Femur (tissue), 1 donor: ENCODE results near the gene NOP9.
"Not testable (repeated sequence)": the region's sequence is repeated elsewhere in the genome, so short reads cannot be mapped to it uniquely, and the experiment has no call there.

ENCODE experiments used
- DNase-seq: peaks from one replicate; pipeline ENCODE4 v3.0.0-alpha.2; 2017

NOP9 gene

DNA sequence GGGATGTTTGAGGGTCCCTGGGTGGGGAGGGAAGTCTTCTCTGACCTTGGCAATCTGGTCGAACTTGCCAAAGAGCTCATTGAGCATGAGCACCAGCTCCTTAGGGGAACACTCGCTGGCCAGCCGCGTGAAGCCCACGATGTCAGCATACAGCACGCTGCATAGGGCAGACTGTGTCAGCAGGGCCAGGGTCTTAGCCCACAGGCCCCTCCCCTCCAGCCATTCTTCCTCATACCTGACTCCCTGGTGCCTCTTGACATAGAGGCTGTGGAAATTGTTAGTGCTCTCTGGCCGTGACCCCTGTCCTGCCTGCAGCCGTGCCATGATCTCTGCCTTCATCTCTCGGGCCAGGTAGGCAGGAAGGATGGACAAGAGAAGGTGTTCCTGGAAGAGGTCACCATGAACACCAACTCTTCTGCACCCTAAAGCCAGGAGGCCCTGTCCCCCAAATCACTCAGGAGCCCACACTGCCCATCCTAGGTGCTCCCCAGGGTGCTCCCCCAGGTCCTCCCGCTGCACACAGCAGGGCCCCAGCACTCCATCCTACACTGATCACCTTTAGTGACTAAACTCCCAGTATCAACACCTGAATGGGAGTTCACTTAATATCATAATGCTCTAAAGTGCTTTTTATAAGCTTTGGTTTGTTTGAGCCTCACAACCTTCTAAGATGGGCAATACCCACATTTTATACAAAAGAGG is 31.5 kb downstream of the NOP9 start:
- no peak for DNase-seq

DNA sequence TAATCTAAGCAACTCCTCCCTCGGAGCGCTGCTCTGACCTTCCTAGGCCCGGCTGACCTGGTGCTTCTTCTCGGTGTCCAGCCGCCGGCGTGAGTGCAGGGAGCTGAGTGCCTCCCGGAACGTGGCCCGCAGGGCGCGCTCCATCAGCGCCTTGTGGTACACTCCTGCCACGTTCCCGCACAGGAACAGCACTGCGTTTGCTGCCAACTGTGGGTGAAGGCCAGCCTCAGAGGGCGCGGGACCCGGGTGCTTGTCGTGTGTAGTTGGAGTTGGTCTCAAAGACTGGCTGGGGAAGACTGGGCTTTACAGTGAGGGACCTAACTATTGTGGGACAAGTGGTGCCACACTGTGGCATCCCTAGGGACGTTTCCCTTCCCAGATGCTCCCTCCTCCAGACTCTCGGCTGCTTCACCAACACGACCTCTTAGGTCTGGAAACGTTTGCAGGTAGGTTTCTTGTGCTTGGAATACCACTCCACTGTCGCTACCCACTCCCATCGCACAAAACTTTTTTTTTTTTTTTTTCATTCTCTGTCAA is 32.1 kb downstream of the NOP9 start:
- DNase-seq = no peak

DNA sequence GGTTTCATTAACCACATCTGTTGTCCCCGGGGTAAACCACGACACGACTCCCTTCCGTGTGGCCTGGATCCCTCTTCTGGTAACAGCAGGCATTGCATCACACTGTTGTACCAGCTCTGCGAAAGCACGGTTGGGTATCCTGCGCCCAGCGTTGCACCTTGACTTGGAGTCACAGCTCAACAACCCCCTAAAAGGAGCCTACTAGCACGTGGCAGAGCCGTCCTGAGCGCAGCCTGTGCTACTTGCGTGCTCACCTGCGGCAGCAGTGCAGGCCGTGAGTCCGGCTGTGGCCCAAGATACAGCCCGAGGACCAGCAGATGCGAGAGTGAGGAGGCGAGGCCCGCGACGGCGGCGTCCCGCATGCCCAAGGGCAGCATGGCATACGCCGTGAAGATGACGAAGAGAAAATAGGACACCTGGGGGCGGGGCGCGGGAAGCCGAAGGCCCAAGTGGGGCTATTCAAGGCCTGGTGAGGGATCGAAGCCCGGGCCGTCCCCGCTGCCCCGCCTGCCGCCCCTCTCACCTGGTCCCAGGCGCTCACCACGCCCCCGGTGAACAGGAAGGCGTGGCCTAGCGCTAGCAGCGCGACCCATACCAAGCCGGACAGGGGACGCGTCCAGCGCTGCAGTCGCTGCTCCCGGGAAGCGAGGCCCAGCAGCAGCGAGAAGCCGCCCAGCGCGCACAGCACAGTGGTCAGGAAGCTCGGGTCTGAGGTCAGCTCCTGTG is 32.8 kb downstream of the NOP9 start:
- DNase-seq = peak; percentile 69

DNA sequence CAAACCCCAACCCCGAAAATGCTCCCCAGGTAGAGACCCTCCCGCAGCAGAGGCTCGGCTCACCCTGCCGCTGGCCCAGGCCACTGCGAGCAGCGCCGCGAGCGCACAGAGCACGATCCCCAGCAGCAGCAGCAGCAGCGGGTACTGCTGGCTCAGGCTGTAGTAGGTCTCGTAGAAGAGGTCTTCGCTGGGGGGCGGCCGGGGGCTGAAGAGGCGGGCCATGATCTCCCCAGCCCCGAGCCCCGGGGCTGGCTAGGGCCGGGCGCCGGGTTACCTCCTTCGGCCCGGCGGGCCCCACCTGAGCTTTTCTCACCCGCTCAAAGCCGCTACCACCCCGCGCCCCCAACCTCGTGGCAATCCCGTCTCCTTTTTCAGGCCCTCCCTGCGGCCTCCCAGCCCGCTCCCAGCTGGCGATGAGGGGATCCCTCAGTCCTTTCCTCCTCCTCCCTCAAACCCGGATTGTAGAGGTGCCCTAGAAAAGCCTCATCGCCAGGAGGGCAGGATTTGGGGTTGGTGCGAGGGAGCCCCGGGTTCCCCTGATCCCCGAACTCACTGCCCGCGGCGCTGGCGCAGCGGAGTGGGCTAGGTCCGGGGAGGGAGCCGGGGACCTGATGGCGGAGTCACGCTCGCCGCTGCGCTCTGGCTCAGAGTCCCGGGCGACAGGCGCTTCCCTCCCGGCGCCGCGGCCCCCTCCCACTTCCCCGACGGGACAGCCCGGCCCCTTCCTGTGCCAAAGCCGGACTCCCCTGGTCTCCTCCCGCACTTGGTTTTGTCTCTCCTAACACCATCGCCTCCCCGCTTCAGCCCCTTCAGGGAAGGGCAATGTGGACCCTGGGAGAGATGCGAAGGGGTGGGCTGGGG is 35.0 kb downstream of the NOP9 start, which contains the start of gene ADCY4:
Gene ADCY4, minus strand, starts transcription at position 641 of the 861 bp plus-strand sequence. Its CDS starts 419 bp downstream, at position 222.
- DNase-seq = peak; percentile 52

DNA sequence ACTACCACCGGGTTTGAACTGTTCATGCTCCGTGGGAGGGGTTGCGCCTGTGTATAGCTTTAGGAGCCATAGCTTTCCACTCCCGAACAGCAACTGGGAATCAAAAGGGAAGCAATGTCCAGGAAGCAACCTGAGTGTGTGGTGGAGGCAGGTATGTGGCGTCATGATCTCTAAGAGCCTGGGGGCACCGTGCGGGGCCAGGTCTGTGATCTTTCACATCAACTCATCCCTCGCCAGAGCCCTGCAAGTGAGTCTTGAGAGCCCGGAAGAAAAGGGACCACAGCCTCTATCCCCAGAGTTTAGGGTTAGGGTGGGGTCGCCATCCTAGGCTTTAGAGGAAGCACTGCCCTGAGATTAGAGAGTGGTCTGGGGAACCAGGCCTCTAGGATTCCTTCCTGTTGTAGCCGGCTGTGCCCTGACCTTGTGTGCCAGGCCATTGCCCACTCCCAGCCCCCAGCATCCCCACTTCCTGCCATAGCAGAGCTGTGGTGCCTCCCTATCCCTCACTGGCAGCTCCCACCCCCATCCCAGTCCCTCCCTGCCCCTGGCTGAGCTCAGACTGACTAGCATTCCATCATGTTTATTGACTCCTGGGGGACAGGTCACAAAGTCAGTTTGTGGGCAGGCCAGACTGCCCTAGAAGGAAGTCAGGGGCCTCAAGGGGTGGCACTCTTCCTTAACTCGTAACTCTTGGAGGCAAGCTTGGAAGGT is 36.0 kb downstream of the NOP9 start:
- DNase-seq = peak; percentile 44

DNA sequence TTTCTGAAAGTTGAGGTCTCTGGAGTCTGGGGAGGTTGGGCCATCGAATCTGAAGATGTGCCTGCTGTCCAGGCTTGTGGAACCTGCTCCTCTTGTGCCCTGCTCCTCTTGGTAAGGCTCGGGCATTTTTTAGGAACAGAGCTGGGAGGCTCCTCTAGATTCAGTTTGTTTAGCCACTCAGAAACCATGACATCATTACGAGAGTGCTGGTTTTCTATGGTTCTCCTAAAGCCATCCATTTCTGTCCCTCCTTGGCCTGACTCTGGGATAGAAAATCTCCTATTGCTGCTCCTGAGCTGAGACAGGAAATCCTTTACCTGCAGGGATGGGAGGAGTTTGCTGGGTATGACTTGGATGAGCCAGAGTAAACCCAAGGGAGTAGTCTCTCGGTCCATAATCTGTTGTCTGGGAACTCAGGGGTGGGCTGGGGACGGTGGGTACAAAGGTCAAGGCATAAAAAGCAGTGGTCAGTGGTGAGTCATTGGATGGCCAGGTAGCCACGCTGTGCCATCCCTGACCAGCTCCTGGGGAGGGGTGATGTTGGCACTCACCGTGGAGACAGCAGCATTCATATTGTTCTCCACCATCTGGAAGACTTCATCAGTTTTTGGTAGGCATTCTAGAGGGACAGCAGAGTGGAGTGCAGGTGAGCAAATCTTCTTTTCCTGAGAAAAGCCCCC is 37.6 kb downstream of the NOP9 start:
- DNase-seq = no peak

DNA sequence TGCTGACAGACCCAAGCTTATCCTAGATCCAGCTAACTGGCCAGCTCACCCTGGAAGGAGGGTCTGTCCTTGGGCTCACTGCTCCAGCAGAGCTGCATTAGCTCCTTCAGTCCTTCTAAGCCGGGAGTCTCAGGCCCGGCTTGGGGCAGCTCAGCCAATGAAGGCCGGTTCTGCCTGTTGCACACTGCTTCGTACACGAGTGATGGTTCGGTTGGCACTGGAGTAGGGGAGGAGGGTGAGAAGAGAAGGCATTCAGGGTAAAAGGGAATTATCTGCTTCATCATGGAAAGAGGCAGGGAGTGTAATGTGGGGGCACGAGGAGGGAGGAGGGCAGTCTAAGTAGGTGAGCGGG is 38.1 kb downstream of the NOP9 start:
- DNase-seq = no peak

DNA sequence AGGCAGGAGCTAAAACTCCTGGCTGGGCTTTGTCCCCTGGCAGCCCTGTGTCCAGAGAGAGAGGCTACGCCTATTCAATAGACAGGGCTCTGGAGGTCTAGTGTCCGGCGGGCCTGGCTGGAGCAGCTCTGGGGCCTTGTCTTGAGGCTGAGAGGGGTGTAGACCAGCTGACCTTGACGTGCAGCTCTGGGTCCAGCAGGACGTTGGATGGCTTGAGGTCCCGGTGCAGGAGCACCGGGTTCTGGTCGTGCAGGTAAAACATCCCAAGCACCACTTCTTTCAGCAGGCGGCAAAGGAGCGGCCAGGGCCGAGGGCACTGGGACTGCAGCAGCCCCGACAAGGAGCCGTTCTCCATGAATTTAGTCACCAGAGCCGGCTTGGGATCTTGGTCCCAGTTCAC is 39.2 kb downstream of the NOP9 start:
- DNase-seq = no peak

DNA sequence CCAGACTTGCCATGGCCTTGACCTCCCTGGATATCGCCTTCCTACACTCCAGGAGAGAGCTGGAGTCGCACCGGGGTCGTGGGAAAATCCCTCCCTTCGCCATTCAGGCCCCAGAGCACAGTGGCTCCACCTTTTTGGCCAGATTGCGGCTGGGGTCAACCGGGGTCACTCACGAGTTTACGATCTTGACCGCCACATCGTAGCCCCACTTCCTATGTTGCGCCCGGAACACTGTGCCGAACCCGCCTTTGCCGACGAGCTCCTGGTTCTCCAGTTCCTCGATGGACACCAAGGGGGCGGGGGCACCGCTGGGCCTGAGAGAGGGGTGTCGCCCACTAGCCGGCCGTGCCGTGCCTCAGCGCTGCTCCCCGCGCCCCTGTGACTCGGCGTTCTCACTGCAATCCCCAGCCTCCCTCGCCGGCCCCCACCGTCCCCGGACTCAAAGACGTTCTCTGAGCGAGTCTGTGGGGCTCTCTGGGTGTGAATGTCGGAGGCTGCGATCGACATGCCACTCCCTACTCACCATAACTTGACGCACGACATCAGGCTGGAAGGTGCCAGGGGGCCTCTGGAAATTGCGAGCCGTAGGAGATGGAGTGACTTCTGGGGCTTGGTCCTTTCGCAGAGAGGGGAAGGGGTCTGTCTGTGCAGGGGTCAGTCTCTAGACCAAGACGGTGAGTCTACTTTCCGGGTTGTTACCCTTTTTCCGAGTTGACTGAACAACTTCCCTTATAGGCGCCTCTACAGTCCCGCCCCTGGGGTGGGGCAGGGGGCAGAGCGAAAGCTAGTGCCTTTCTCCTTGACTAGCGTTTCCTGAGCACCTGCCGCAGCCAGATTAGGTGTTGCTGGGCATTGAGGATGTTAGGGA is 39.9 kb downstream of the NOP9 start, which contains the start of gene RIPK3:
Gene RIPK3, minus strand, starts transcription at position 708 of the 868 bp plus-strand sequence. Its CDS starts 165 bp downstream, at position 543.
- peak; percentile 51 for DNase-seq

DNA sequence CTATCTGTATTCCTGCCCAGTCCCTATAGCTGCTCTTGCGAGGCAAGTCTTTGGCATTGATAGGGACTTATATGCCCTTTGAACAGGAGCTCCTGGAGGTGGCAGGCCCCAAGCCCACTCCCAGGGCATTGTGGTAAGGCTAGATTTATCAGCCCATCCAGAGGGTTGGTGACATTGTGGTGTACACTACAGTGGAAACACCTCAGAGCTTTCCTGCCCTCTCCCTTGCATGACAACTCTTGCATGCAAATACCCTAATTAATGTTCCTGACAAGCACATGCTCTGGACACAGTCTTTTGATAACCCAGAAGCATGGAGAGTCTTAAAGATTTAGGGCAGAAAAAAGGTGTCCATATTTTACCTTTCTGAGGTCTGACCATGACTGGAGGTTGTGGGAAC is 41.0 kb downstream of the NOP9 start:
- no peak for DNase-seq

DNA sequence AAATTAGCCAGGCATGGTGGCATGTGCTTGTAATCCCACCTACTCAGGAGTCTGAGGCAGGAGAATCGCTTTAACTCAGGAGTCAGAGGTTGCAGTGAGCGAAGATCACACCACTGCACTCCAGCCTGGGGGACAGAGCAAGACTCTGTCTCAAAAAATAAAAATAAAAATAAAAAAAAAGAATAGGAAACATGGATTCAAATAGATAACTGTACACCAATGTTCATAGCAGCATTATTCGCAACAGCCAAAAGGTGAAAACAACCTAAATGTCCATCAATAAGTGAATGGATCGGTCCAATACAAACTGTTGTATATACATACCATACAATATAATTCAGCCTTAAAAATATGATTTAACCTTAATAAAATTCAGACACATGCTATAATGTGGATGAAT is 43.2 kb downstream of the NOP9 start:
- no peak for DNase-seq

DNA sequence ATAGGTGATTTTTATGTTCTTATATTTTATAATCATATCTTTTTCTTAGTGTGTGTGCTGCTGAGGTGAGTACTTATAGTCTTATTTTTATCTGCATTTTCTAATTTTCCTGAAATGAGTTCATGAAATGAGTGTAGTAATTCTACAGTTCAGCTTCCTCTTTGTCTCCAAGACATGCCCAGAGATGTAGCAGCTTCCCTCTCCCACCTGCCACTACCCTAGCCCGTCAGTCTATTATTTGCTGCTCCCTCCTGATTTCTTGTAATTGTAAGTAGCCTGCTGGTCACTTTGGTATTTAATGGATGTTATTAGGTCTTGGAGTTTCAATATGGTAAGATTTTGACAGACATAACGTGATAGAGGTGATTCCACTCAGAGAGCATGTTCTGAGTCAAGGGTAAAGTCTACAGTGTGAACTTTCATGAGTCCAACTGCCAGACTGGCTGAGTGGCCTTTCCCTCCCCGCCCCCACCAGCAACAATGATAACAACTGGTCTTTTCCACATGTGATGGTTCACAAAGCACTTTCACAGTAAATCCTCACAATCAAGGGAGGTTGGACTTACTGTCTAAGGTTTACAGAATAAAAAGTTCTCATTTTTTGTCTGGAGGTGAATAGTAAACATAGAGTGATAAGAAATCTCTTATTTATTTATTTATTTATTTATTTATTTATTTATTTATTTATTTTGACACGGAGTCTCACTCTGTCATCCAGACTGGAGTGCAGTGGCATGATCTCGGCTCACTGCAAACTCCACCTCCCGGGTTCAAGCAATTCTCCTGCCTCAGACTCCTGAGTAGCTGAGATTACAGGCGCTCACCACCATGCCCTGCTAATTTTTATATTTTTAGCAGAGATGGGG is 44.4 kb downstream of the NOP9 start:
- no peak for DNase-seq

DNA sequence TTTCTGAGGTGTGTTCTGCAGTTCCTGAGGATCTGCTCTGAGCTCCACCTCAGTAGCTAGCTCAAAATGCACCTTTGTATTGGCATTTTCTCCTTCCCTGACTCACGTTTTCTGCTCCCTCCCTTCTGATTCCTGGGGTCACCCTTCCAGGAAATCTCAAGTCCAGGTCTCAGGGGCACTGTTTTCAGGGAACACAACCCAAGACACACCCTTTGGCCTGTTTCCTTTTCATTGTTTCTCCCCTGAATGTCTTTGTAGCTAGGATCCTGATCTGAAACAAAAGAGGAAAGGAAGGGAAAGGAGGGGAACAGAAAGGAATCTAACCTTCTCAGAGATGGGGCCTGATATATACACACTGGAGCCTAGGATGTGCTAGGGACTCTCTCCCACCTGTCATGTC is 47.5 kb downstream of the NOP9 start:
- no peak for DNase-seq

DNA sequence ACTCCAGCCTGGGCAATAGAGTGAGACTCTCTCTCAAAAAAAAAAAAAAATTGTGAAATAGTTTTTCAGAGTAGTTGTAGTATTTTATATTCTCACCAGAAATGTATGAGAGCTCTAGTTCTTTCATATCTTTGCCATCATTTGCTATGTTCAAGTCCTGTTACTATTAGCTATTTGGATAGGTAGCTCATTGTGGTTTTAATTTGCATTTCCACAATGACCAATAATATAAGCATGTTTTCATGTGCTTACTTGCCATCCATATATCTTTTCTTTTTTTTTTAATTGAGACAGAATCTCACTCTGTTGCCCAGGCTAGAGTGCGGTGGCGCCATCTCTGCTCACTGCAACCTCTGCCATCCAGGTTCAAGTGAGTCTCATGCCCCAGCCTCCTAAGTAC is 48.5 kb downstream of the NOP9 start:
- DNase-seq = no peak

DNA sequence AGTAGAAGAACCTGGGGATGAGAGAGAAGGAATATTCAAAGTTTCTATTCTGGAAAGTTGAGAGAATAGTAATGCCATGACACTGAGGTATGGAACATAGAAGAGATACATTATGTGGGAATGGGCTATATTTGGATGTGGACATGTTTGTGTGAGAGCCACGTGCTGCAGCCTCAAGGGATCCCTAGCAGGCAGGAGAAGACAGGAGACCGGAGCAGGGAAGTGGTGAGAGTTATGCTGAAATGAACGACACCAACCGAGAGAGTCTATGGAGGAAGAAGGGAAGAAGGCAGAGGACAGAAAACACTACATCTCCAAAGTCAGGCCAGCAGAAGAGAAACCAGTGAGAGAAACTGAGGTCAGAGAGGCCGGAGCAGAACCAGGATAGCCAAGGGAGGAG is 50.1 kb downstream of the NOP9 start:
- no peak for DNase-seq

DNA sequence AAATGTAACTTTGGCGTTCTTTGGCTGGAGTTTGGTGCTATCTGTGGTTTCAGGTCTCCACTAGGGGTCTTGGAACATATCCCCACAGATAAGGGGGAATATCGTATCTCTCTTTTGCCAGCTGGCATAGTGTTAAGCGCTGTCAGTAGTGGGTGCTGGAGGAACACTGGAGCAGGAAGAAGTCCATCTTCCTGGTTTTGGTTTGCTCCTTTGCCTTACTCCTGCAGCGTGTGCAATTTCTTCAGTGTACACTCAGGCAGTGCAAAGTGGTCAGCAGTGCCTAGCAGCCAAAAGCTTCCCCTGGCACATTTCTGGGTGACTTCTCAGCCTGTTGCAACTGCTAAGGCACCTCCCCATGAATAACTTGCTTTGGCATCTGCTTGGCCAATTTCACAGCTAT is 51.9 kb downstream of the NOP9 start:
- no peak for DNase-seq

DNA sequence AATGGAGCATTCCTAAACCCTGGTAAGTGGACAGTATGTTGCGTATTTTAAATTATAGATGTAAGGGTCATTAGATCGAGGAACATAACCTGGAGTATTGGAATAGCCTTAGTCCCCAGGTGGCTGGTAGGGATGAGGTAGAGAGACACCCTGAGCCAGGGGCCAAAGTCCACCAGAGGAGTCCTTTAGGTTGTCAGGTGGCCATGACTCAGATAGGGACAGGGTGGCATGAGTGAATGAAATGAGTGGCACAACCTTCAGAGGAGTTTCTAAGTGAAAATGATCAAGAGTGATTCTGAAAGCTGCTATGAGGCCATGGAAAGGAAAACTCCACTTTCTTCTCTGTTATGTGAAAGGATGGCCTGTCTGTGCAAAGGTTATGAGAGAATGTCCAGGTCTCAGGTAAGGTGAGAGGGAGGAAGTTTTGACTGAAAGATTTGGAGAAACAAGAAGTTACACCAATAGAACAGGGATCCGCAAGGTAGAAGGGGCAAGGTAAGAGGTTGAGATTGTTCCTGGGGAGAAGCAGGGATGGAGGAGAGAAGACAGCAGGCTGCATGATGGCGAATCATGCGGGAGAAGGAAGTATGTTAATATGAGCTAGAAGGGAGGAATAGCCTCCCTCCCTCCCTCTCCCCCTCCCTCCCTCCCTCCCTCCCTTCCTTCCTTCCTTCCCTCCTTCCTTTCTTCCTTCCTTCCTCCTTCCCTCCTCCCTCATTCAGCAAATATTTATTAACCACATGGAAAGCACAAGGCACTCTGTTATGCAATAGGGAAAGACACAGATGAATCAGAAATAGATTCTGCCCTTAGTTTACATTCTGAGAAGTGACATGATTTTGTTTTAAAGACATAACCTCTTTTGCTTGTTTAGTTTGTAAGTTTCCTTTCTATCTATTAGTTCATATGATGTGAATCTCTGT is 54.2 kb downstream of the NOP9 start:
- DNase-seq = no peak

DNA sequence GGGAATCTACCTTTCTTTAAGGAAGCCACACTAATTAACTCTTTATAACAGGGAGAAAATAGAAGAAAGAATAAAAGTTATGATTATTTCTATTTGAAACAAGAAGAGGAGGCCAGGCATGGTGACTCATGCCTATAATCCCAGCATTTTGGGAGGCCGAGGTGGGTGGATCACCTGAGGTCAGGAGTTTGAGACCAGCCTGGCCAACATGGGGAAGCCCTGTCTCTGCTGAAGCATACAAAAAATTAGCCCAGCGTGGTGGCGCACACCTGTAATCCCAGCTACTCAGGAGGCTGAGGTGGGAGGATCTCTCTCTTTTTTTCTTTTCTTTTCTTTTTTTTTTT is 54.8 kb downstream of the NOP9 start:
- not testable (repeated sequence) for DNase-seq

DNA sequence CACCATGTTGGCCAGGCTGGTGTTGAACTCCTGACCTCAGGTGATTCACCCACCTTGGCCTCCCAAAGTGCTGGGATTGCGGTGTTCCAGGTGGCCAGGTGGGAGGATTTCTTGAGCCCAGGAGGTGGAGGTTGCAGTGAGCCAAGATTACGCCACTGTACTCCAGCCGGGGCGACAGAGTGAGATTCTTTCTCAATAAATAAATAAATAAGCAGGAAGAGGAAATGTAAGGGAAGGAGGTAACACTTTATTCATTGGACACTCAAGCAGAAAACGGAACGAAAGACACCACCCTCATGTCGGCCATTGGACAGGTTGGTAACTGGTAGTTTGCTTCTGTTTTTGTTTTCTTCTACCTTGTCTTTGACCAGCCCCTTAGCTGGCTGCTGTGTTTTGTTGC is 55.4 kb downstream of the NOP9 start:
- no peak for DNase-seq
